GM23248 (cell line): Measurements from ENCODE around the gene ZNF432. TPM values are rescaled to one million over a fixed set of nuclear protein-coding genes. Genes with fewer than 3 reads are reported as not detected.

Experiments
- DNase-seq: peaks from one replicate; pipeline ENCODE4 v3.0.0-alpha.2; 2015
- H2AFZ ChIP-seq: fragments of 200-600 bp; sonication (generic); 2 replicates; pipeline ENCODE4 v1.6.1; 2016; ENCODE audit warnings: antibody characterized with exemption
- H3F3A ChIP-seq: fragments of 200-600 bp; sonication (generic); 2 replicates; pipeline ENCODE4 v1.6.1; 2016; ENCODE audit warnings: mild to moderate bottlenecking, antibody characterized with exemption, mixed run types; ENCODE audit not compliant: insufficient read depth
- H3K27ac ChIP-seq: fragments of 200-600 bp; sonication (generic); 2 replicates; pipeline ENCODE4 v1.5.1; 2016; ENCODE audit warnings: mild to moderate bottlenecking
- H3K27me3 ChIP-seq: fragments of 200-600 bp; sonication (generic); replicated peaks from 2 replicates; pipeline ENCODE4 v1.6.1; 2016; ENCODE audit warnings: mild to moderate bottlenecking; ENCODE audit not compliant: insufficient read depth
- H3K36me3 ChIP-seq: fragments of 200-600 bp; sonication (generic); 2 replicates; pipeline ENCODE4 v1.6.1; 2016; ENCODE audit warnings: low read depth, mild to moderate bottlenecking
- H3K4me1 ChIP-seq: fragments of 200-600 bp; sonication (generic); 2 replicates; pipeline ENCODE4 v1.6.1; 2016; ENCODE audit warnings: mild to moderate bottlenecking; ENCODE audit not compliant: insufficient read depth
- H3K4me2 ChIP-seq: fragments of 200-600 bp; sonication (generic); one replicate; pipeline ENCODE4 v1.6.1; 2016; ENCODE audit warnings: mild to moderate bottlenecking; ENCODE audit not compliant: unreplicated experiment
- H3K4me3 ChIP-seq: fragments of 200-600 bp; sonication (generic); 2 replicates; pipeline ENCODE4 v1.5.1; 2016; ENCODE audit warnings: mild to moderate bottlenecking
- H3K79me2 ChIP-seq: fragments of 200-600 bp; sonication (generic); 2 replicates; pipeline ENCODE4 v1.6.1; 2016; ENCODE audit warnings: mild to moderate bottlenecking; ENCODE audit not compliant: insufficient read depth
- H3K9ac ChIP-seq: fragments of 200-600 bp; sonication (generic); 2 replicates; pipeline ENCODE4 v1.6.1; 2016; ENCODE audit warnings: mild to moderate bottlenecking
- H3K9me2 ChIP-seq: fragments of 200-600 bp; sonication (generic); 2 replicates; pipeline ENCODE4 v1.6.1; 2016; ENCODE audit warnings: mixed run types, mild to moderate bottlenecking, moderate library complexity; ENCODE audit not compliant: insufficient read depth
- H3K9me3 ChIP-seq: fragments of 200-600 bp; sonication (generic); one replicate; pipeline ENCODE4 v1.6.1; 2017; ENCODE audit warnings: low read depth
- H4K20me1 ChIP-seq: fragments of 200-600 bp; sonication (generic); 2 replicates; pipeline ENCODE4 v1.6.0; 2016; ENCODE audit not compliant: insufficient read depth
- EZH2 ChIP-seq: fragments of 200-600 bp; sonication (generic); IDR thresholded peaks from 2 replicates; pipeline ENCODE4 v1.6.1; 2018; ENCODE audit warnings: antibody characterized with exemption, mild to moderate bottlenecking; ENCODE audit not compliant: insufficient read depth, poor library complexity, severe bottlenecking
- EZH2phosphoT487 ChIP-seq: fragments of 200-600 bp; sonication (generic); IDR thresholded peaks from 2 replicates; pipeline ENCODE4 v1.6.1; 2018; ENCODE audit warnings: antibody characterized with exemption, moderate library complexity, mild to moderate bottlenecking, low read depth; ENCODE audit not compliant: insufficient read depth
- WGBS, 2 experiments: methylation state at CpG; one replicate each; pipeline ENCODE4 v1.1.6; 2015 to 2017; ENCODE audit warnings: low lambda C conversion rate in 2 of 2, low coverage in 1 of 2; ENCODE audit errors: missing lambda C conversion rate in 2 of 2; 5-methylcytosine and 5-hydroxymethylcytosine counted together
- in situ Hi-C: fragments of 300-500 bp; cut with MboI; formaldehyde crosslinking; loops from 2 replicates; pipeline ENCODE4 v1.15.0; 2020
- polyA plus RNA-seq: library from polyadenylated mRNA; unstranded; fragments of >200 nt; fragmentation: Nextera tagmentation; extraction: Ambion mirVana; gene quantifications from 2 replicates; pipeline ENCODE4 v1.2.1, GENCODE V29; 2016
- total RNA-seq: library from RNA; depleted of rRNA; stranded (reverse); fragments of >200 nt; shearing (Covaris generic); gene quantifications from 2 replicates; pipeline ENCODE4 v1.2.3, GENCODE V29; 2014

Gene ZNF432
- total and polyA plus RNA-seq, 2 experiments from 2014 or later: 3.4 to 10.4 TPM

DNA sequence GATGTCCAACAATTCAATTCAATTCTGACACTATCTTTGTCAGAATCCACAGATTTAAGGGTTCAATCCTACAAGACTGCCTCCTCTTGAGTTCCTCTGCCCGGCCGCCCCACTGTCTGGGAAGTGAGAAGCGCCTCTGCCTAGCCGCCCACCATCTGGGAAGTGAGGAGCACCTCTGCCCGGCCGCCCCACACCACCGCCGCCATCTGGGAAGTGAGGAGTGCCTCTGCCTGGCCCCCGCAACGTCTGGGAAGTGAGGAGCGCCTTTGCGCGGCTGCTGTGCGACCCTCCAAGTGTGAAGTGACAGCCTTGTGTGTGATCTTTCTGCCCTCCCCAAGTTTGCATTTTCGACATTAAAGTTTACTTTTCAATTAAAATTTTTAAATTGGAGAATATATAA is 26.4 kb downstream of the ZNF432 start:
- no peaks in the 10 kb centered on the region for H3K27me3 ChIP-seq
- no peaks in the 10 kb centered on the region for H3K9me3 ChIP-seq
- H3K36me3 ChIP-seq: peaks cover 58% of the 10 kb centered on the region
- in situ Hi-C loops: no loop called here
- H4K20me1 ChIP-seq: no peaks in the 10 kb centered on the region
- peaks cover under 1% of the 10 kb centered on the region; the same call in 1 of the 2 replicates for H3K4me1 ChIP-seq
- no peak overlapping the region for H3K4me3 ChIP-seq
- WGBS, 2 experiments: 97 to 98% methylated on average over 15 of the region's 15 CpGs
- DNase-seq: no peak
- TF ChIP-seq EZH2phosphoT487 (no peak), EZH2 (no peak)
- H3K9me2 ChIP-seq: no peaks in the 10 kb centered on the region
- H3K27ac ChIP-seq: no peak overlapping the region
- no peaks in the 10 kb centered on the region for H3F3A ChIP-seq
- H3K79me2 ChIP-seq: peaks cover 52% of the 10 kb centered on the region
- H3K9ac ChIP-seq: no peak overlapping the region
- H2AFZ ChIP-seq: no peak overlapping the region
- no peak overlapping the region for H3K4me2 ChIP-seq

DNA sequence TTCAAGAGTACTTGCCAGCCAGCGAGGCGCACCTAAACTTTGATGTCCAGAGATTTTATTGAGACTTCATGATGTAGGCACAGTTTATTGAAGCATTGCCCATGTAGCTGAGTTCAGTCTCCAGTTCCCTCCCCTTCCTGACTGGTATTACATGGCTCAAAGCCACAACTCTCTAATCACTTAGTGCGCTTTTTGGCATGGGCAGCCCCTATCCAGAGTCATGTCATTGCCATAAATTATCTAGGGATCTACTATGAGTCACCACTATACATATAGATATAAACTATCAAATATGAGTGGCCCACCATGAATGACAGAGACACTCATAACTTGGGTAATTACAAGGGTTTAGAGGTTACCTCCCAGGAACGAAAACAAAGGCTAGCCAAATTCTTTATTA is 28.1 kb downstream of the ZNF432 start:
- H3K36me3 ChIP-seq: peaks cover 69% of the 10 kb centered on the region
- no peak for DNase-seq

DNA sequence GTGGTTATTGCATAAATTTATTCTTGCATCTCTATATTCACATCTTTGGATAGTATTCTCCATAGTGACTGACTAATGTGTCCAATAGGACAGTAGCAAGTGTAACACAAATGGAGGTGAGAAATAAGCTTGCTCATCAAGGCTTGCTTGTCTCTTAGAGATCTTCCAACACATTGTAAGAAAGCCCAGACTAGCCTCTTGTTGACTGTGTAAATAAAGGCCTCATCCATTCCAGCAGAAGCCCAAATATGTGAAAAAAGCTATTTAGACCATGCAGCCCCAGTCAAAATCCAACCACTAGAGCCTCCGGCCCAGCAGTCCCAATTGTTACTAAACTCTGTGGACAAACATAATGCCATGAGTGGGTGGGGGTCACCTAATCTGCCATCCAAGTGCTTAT is 38.0 kb downstream of the ZNF432 start:
- 100% methylated on average over 1 of the region's 1 CpG for WGBS, 2 experiments
- H3K9ac ChIP-seq: no peak overlapping the region
- H3K4me2 ChIP-seq: no peak overlapping the region
- H3K9me3 ChIP-seq: no peaks in the 10 kb centered on the region
- H3K4me3 ChIP-seq: no peak overlapping the region
- H3K4me1 ChIP-seq: peaks cover 4% of the 10 kb centered on the region; the same call in 1 of the 2 replicates
- H3K27me3 ChIP-seq: no peaks in the 10 kb centered on the region
- H3F3A ChIP-seq: peaks cover 6% of the 10 kb centered on the region; the same call in 1 of the 2 replicates
- no peaks in the 10 kb centered on the region for H4K20me1 ChIP-seq
- in situ Hi-C loops: no loop called here
- no peak for DNase-seq
- no peak overlapping the region for H3K27ac ChIP-seq
- H3K9me2 ChIP-seq: no peaks in the 10 kb centered on the region
- peaks cover 12% of the 10 kb centered on the region for H3K36me3 ChIP-seq
- H2AFZ ChIP-seq: no peak overlapping the region
- H3K79me2 ChIP-seq: peaks cover 23% of the 10 kb centered on the region
- TF ChIP-seq EZH2phosphoT487 (no peak), EZH2 (no peak)

More for the DNA sequence above, 28.1 kb downstream of the ZNF432 start:
- Histone ChIP-seq H3K4me3 (no peak overlapping the region), H3K9ac (no peak overlapping the region), H2AFZ (no peak overlapping the region), H3K9me3 (no peaks in the 10 kb centered on the region), H3K4me1 (no peaks in the 10 kb centered on the region), H3K4me2 (no peak overlapping the region), H3K9me2 (no peaks in the 10 kb centered on the region), H3F3A (no peaks in the 10 kb centered on the region), H3K27ac (no peak overlapping the region), H4K20me1 (no peaks in the 10 kb centered on the region), H3K79me2 (peaks cover 35% of the 10 kb centered on the region), H3K27me3 (no peaks in the 10 kb centered on the region)
- TF ChIP-seq EZH2 (no peak), EZH2phosphoT487 (no peak)
- in situ Hi-C loops: no loop called here
- WGBS, 2 experiments: 99 to 100% methylated on average over 4 of the region's 4 CpGs

DNA sequence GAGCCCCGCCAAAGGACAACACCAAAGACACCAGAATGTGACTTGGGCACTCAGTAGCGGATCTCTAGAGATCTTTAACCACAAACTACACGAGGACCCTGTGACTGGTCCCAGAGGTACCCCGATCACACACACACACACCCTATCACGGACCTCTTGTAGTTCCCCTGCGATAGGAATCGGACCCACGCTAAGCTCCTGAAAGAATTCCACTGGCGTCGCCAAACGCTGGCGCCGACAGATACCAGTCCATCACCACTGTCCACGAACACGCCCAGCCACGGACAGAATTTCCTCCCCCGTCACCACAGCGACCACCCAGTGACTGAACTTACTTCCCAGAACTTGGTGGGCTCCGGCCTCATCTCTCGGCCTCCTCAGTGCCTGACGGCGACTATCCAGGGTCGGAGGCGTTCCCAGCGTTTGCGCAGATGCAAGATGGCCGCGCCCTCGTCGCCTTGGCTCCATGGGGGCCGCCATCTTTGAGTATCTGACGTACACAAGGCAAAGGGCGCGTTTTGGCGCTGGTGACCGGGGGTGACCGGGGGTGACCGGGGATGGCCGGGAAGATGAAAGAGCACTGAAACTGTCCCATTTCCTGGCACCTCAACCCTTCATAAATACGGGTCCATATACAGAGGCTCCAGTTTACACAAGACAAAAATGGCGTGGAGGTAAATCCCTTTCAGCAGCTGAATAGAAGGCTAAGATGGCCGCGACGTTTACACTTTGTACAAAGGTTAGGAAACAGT is 40.7 kb downstream of the ZNF432 start, which contains the start of gene ZNF615:
Gene ZNF615 (minus strand): TSS at position 406 of the 752 bp plus-strand sequence. CDS start 4,500 bp downstream, outside the sequence.
- peaks cover 4% of the 10 kb centered on the region; the same call in 1 of the 2 replicates for H3K36me3 ChIP-seq
- peak within 1 kb of the TSS; percentile 86 for H3K4me3 ChIP-seq
- H4K20me1 ChIP-seq: no peaks in the 10 kb centered on the region
- H3K9me2 ChIP-seq: no peaks in the 10 kb centered on the region
- peaks cover 6% of the 10 kb centered on the region; the same call in 1 of the 2 replicates for H3F3A ChIP-seq
- no peaks in the 10 kb centered on the region for H3K9me3 ChIP-seq
- peak; percentile 96 for DNase-seq
- peak within 1 kb of the TSS; percentile 100 for H2AFZ ChIP-seq
- in situ Hi-C loops: no loop called here
- WGBS, 2 experiments: 0 to 1% methylated on average over 44 of the region's 44 CpGs
- TF ChIP-seq EZH2: no peak
- TF ChIP-seq EZH2phosphoT487: no peak
- peak within 1 kb of the TSS; percentile 69 for H3K27ac ChIP-seq
- H3K9ac ChIP-seq: peak within 1 kb of the TSS; percentile 86
- H3K79me2 ChIP-seq: peaks cover 49% of the 10 kb centered on the region
- no peaks in the 10 kb centered on the region for H3K27me3 ChIP-seq
- peak within 1 kb of the TSS; percentile 90 for H3K4me2 ChIP-seq
- H3K4me1 ChIP-seq: peaks cover 4% of the 10 kb centered on the region; the same call in 1 of the 2 replicates
